ENCODE data around the gene GPD1. TPM values are rescaled to one million over a fixed set of nuclear protein-coding genes. Genes with fewer than 3 reads are reported as not detected.

GPD1 gene
- total and polyA plus RNA-seq, 10 of the 15 experiments (the other 5 are each of a cell fraction or from before 2014, with no cell fraction given): 0.04 to 0.61 (median 0.26) TPM; not detected in 1

- TF ChIP-seq REST (IDR thresholded peaks at IDR 0.05; ENCODE audit: low read depth, low read length) (no peak), YY1 (IDR thresholded peaks at IDR 0.05; ENCODE audit: low read depth, low read length) (0 out of 2 replicates have a peak, but pooled peaks have one; percentile 8), BCL11A (IDR thresholded peaks at IDR 0.05; ENCODE audit: low read depth, low read length) (no peak), CHD4 (IDR thresholded peaks at IDR 0.05) (no peak), MEF2B (IDR thresholded peaks at IDR 0.05; ENCODE audit: partially characterized antibody, poor library complexity, severe bottlenecking) (peak; percentile 27), CREM (IDR thresholded peaks at IDR 0.05; ENCODE audit: low read depth) (peak; percentile 94), GATAD2B (conservative IDR thresholded peaks at IDR 0.05; ENCODE audit: low read depth) (peak; percentile 62), LARP7 (IDR thresholded peaks at IDR 0.05) (peak; percentile 99), RAD21 (IDR thresholded peaks at IDR 0.05; ENCODE audit: insufficient read depth, low read depth, low read length) (peak; percentile 44; the same call in 1 of the 2 replicates), ZNF207 (IDR thresholded peaks at IDR 0.05; ENCODE audit: borderline replicate concordance) (0 out of 2 replicates have a peak, but pooled peaks have one; percentile 61), CREB1 (IDR thresholded peaks at IDR 0.05; ENCODE audit: low read depth) (peak; percentile 97), MTA2 (IDR thresholded peaks at IDR 0.05; ENCODE audit: low read depth) (no peak), SIX5 (IDR thresholded peaks at IDR 0.05; ENCODE audit: low read depth, low read length, severe bottlenecking) (peak; percentile 79), CUX1 (IDR thresholded peaks at IDR 0.05; ENCODE audit: insufficient replicate concordance, low read depth, low read length) (no peak), NR2C1 (IDR thresholded peaks at IDR 0.05) (peak; percentile 65), TBL1XR1 (IDR thresholded peaks at IDR 0.05; ENCODE audit: low read depth, low read length) (no peak), CEBPZ (IDR thresholded peaks at IDR 0.05; ENCODE audit: low read depth, low read length) (peak; percentile 57), NR2F1 (conservative IDR thresholded peaks at IDR 0.05) (peak; percentile 70)
Observed at GRCh38 chr12:50111693-50112455, 8.1 kb downstream of the GPD1 start, which contains the start of gene COX14 (continued).

Measured in GM12878 (cell line).